Activated CD8-positive, alpha-beta memory T cell treated with anti-CD3 and anti-CD28 coated beads for 36 hours (primary cell): ENCODE data around the gene SAPCD1. TPM values are rescaled to one million over a fixed set of nuclear protein-coding genes. Genes with fewer than 3 reads are reported as not detected.

Experiments used
- CTCF ChIA-PET: fragments of 350-600 bp; sonication (Branson Sonifier 250); formaldehyde crosslinking; loops from one replicate; lab custom pipeline; 2021; ENCODE audit warnings: antibody characterized with exemption; lab: Charles Lee
- POLR2A ChIA-PET: fragments of 350-600 bp; sonication (Branson Sonifier 250); formaldehyde crosslinking; loops from one replicate; lab custom pipeline; 2021; ENCODE audit warnings: antibody characterized with exemption; lab: Charles Lee
- total RNA-seq, 2 experiments: library from RNA; stranded (reverse); gene quantifications; one replicate each; pipeline ENCODE4 v1.2.3, GENCODE V29; 2021

The SAPCD1 gene
- total RNA-seq, 2 experiments from 2014 or later, result 7.6 to 8.6 TPM

- POLR2A ChIA-PET, result no interaction called here
- CTCF ChIA-PET, result interaction anchor here (0.6 to 5.1 kb wide), 9 partner anchors 12 to 108 kb away, joined by 3 to 46 read pairs (median 5); partner anchors contain the start of genes LY6G5C, MSH5 and VARS1
Measured at GRCh38 chr6:31727717-31728671, 34.5 kb upstream of the SAPCD1 start.

GRCh38 chr6:31728767-31729514 lies 33.5 kb upstream of the SAPCD1 start, which contains the start of gene DDAH2:
Gene DDAH2 (minus strand): TSS chr6:31729299. CDS start chr6:31729161, 138 bp downstream.
- CTCF ChIA-PET, result interaction anchor here (0.8 to 5.1 kb wide), 16 partner anchors 11 to 183 kb away, joined by 3 to 46 read pairs (median 4); partner anchors contain the start of genes C6orf47, HSPA1B, LY6G5C and LY6G6D
- POLR2A ChIA-PET, result interaction anchor here (2.0 kb wide), 1 partner anchor 86 kb away, joined by 5 read pairs; the partner anchor contains the start of genes HSPA1A and HSPA1L

- ChIA-PET POLR2A (interaction anchor here (1.1 to 2.0 kb wide), 3 partner anchors 9 to 86 kb away, joined by 3 to 7 read pairs (median 5); partner anchors contain the start of genes HSPA1A, HSPA1L and MSH5), CTCF (interaction anchor here (0.7 to 5.1 kb wide), 16 partner anchors 10 to 182 kb away, joined by 3 to 46 read pairs (median 4); partner anchors contain the start of genes C6orf47, HSPA1B, LSM2 and LY6G5C)
Measured at GRCh38 chr6:31729515-31729978, 32.9 kb upstream of the SAPCD1 start.

GRCh38 chr6:31729979-31730630 lies 32.4 kb upstream of the SAPCD1 start:
- CTCF ChIA-PET, result interaction anchor here (0.7 to 5.1 kb wide), 17 partner anchors 9 to 181 kb away, joined by 3 to 46 read pairs (median 4); partner anchors contain the start of genes C6orf47, HSPA1B, LSM2 and LY6G5C
- POLR2A ChIA-PET, result interaction anchor here (1.1 to 2.0 kb wide), 3 partner anchors 8 to 85 kb away, joined by 3 to 7 read pairs (median 5); partner anchors contain the start of genes HSPA1A, HSPA1L and MSH5

GRCh38 chr6:31730631-31731086 lies 31.8 kb upstream of the SAPCD1 start:
- ChIA-PET CTCF (interaction anchor here (0.7 to 5.1 kb wide), 7 partner anchors 9 to 77 kb away, joined by 3 to 46 read pairs (median 7); partner anchors contain the start of genes LSM2, LY6G6D and MSH5), POLR2A (interaction anchor here (1.1 to 2.0 kb wide), 3 partner anchors 8 to 85 kb away, joined by 3 to 7 read pairs (median 5); partner anchors contain the start of genes HSPA1A, HSPA1L and MSH5)

- CTCF ChIA-PET, result interaction anchor here (1.6 kb wide), 1 partner anchor 64 kb away, joined by 4 read pairs; the partner anchor contains the start of gene VARS1
- POLR2A ChIA-PET, result no interaction called here
Measured at GRCh38 chr6:31732029-31732428, 30.4 kb upstream of the SAPCD1 start.

GRCh38 chr6:31733734-31734133 lies 28.7 kb upstream of the SAPCD1 start:
- POLR2A ChIA-PET, result no interaction called here
- CTCF ChIA-PET, result interaction anchor here (2.6 to 2.8 kb wide), 2 partner anchors 36 to 40 kb away, joined by 8 to 9 read pairs; no protein-coding TSS in a partner anchor

GRCh38 chr6:31734247-31734820 lies 28.1 kb upstream of the SAPCD1 start:
- POLR2A ChIA-PET, result no interaction called here
- CTCF ChIA-PET, result interaction anchor here (1.0 to 2.8 kb wide), 3 partner anchors 13 to 40 kb away, joined by 3 to 9 read pairs (median 8); no protein-coding TSS in a partner anchor

GRCh38 chr6:31734821-31735406 lies 27.5 kb upstream of the SAPCD1 start:
- ChIA-PET CTCF (interaction anchor here (0.7 to 2.8 kb wide), 5 partner anchors 13 to 1542 kb away, joined by 3 to 9 read pairs (median 3); partner anchors contain the start of gene B3GALT4), POLR2A (interaction anchor here (0.6 to 0.7 kb wide), 5 partner anchors 13 to 210 kb away, joined by 3 to 5 read pairs (median 4); partner anchors contain the start of genes HSPA1A, HSPA1B and HSPA1L)

- CTCF ChIA-PET, result interaction anchor here (0.6 to 3.2 kb wide), 7 partner anchors 33 to 759 kb away, joined by 3 to 23 read pairs (median 3); partner anchors contain the start of gene VARS1
- POLR2A ChIA-PET, result interaction anchor here (0.5 kb wide), 1 partner anchor 72 kb away, joined by 3 read pairs; the partner anchor contains the start of gene GPANK1
Measured at GRCh38 chr6:31736021-31736767, 26.3 kb upstream of the SAPCD1 start, which contains the start of gene CLIC1. Gene CLIC1 (minus strand): TSS chr6:31736530. CDS start chr6:31736300, 230 bp downstream.

- POLR2A ChIA-PET, result interaction anchor here (0.6 to 2.1 kb wide), 3 partner anchors 30 to 1101 kb away, joined by 4 to 6 read pairs (median 5); partner anchors contain the start of gene HSPA1B
- CTCF ChIA-PET, result interaction anchor here (0.7 to 5.5 kb wide), 5 partner anchors 8 to 93 kb away, joined by 3 to 46 read pairs (median 3); partner anchors contain the start of genes DDAH2 and VARS1
Measured at GRCh38 chr6:31736768-31737314, 25.6 kb upstream of the SAPCD1 start.

- CTCF ChIA-PET, result interaction anchor here (0.8 to 5.5 kb wide), 6 partner anchors 9 to 92 kb away, joined by 3 to 46 read pairs (median 3); partner anchors contain the start of genes DDAH2, HSPA1B and VARS1
- POLR2A ChIA-PET, result interaction anchor here (0.6 to 2.1 kb wide), 7 partner anchors 29 to 1100 kb away, joined by 3 to 6 read pairs (median 4); partner anchors contain the start of genes ABHD16A, BAG6, HSPA1B and LSM2
Measured at GRCh38 chr6:31737315-31737990, 25.0 kb upstream of the SAPCD1 start.

GRCh38 chr6:31737991-31738979 lies 24.2 kb upstream of the SAPCD1 start:
- POLR2A ChIA-PET, result interaction anchor here (0.6 to 2.1 kb wide), 10 partner anchors 8 to 1580 kb away, joined by 3 to 5 read pairs (median 4); partner anchors contain the start of genes ABHD16A, BAG6, HSPA1B and LSM2

More at GRCh38 chr6:31737991-31738979, 24.2 kb upstream of the SAPCD1 start:
- CTCF ChIA-PET, result interaction anchor here (0.8 to 5.5 kb wide), 7 partner anchors 10 to 99 kb away, joined by 3 to 46 read pairs (median 4); partner anchors contain the start of genes DDAH2, HSPA1B and VARS1
